WI38 (cell line): ENCODE measurements around the gene ASIC1.
A peak's percentile ranks its signal among the peaks of the same experiment; 100 is the strongest.

ENCODE experiments used
- H3K4me3 ChIP-seq: 2 replicates; pipeline ENCODE4 v1.5.1; 2011; ENCODE audit warnings: low read depth, mild to moderate bottlenecking, control low read depth, low read length
- CTCF ChIP-seq: IDR thresholded peaks from 2 replicates; pipeline ENCODE4 v1.5.1; 2012; ENCODE audit warnings: low read depth, mild to moderate bottlenecking, control low read depth, low read length

ASIC1 gene

DNA sequence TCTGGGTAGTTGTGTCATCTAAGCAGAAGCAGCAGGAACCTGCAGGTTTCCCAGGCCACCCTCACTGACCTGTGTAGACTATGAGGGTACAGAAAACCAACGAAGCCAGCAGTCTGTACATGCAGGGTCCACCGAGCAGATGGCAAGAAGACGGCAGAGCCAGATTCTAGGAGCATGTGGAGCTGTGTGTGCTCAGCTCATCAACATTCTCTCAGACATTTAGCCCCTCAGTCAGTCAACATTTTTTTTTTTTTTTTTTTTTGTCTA, 7.3 kb upstream of the ASIC1 start:
- no peak for TF ChIP-seq CTCF

GRCh38 chr12:50050410-50051098, 6.8 kb upstream of the ASIC1 start:
- 0 out of 2 replicates have a peak overlapping the region, but pooled peaks have one; percentile 8 for H3K4me3 ChIP-seq
- no peak for TF ChIP-seq CTCF

More for the DNA sequence above, 7.3 kb upstream of the ASIC1 start:
- no peak overlapping the region for H3K4me3 ChIP-seq

GRCh38 chr12:50051101-50051806, 6.1 kb upstream of the ASIC1 start:
- no peak overlapping the region for H3K4me3 ChIP-seq

DNA sequence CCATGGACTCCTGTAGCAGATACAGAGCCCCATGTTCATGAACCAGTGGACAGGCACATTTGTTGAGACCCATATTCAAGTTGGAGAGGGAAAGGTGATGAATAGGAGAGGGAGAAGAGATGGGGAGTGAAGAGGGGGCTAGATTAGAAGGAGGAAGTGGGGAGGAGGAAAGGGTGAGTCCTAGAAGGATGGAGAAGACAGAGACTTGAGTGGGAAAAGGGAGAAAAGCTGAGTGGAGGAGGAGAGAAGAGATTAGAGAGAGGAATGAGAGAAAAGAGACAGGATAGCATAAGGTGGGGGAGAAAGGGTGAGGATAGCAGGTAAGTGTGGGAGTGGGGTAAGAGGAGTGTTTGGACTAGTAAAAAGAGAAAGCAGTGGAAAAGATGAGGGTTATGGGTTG, 4.9 kb upstream of the ASIC1 start:
- H3K4me3 ChIP-seq, result no peak overlapping the region
- no peak for TF ChIP-seq CTCF

More at GRCh38 chr12:50051101-50051806, 6.1 kb upstream of the ASIC1 start:
- no peak for TF ChIP-seq CTCF

- no peak for TF ChIP-seq CTCF
- no peak overlapping the region for H3K4me3 ChIP-seq
These were observed 4.4 kb upstream of the ASIC1 start for GRCh38 chr12:50052964-50053363.

DNA sequence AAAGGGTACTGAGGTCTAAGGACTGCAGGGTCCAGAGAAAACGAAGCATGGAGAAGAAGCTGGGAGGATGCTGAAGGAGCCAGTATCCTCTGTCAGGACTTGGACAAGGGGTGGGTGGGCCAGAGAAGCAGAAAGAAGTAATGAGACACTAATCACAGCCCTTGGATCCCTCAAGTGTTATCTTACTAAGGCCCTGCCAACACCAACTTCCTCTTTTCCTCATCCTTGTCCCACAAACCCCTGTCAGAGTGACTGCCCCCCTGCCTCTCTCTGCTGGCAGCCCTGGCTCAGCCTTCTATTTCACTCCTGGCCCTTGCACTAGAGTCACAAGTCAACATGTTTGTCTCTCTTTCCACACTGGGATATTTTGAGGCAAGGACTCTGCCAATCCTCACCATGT, 3.8 kb upstream of the ASIC1 start:
- no peak overlapping the region for H3K4me3 ChIP-seq
- TF ChIP-seq CTCF, result no peak

GRCh38 chr12:50055831-50056638, 1.4 kb upstream of the ASIC1 start:
- peak; percentile 99 for TF ChIP-seq CTCF
- H3K4me3 ChIP-seq, result no peak overlapping the region
